ENCODE measurements around the gene ACCSL.
A peak's percentile ranks its signal among the peaks of the same experiment; 100 is the strongest.

ACCSL gene

GRCh38 chr11:44051171-44051570 lies 3.4 kb downstream of the ACCSL start:
- TF ChIP-seq CTCF (IDR thresholded peaks at IDR 0.05; ENCODE audit: insufficient read depth, low read length, missing control alignments), result no peak
- ChIA-PET POLR2A (no interaction called here), CTCF (no interaction called here)
- no peak overlapping the region for H3K4me3 ChIP-seq (ENCODE audit: low read depth, low read length)
- DNase-seq (ENCODE audit: low read depth, low spot score), result no peak

DNA sequence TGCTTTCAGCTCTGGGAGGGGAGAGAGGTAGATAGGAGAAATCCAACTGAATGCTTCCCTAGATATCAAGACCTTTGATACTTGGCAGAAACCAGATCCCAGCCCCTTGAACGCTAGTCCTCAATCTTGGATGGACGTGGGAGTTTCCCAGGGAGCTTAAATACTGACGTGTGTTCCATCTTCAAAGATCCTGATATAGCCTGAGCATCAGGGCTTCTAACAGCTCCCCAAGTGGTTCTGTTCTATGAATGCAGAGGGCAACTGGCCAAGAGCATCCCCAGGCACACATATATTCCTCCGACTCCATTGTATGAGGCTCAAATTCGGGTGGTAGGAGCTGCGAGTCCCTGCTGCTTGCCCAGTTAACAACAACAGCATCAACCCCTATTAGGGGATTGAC lies 9.6 kb downstream of the ACCSL start:
- CTCF ChIA-PET, result interaction anchor here (0.8 to 3.4 kb wide), 5 partner anchors 9 to 167 kb away, joined by 3 to 17 read pairs (median 6); partner anchors contain the start of gene ACCS
- DNase-seq (ENCODE audit: low read depth, low spot score), result no peak
- POLR2A ChIA-PET, result no interaction called here
- no peak for TF ChIP-seq CTCF (IDR thresholded peaks at IDR 0.05; ENCODE audit: insufficient read depth, low read length, missing control alignments)
- H3K4me3 ChIP-seq (ENCODE audit: low read depth, low read length), result no peak overlapping the region

DNA sequence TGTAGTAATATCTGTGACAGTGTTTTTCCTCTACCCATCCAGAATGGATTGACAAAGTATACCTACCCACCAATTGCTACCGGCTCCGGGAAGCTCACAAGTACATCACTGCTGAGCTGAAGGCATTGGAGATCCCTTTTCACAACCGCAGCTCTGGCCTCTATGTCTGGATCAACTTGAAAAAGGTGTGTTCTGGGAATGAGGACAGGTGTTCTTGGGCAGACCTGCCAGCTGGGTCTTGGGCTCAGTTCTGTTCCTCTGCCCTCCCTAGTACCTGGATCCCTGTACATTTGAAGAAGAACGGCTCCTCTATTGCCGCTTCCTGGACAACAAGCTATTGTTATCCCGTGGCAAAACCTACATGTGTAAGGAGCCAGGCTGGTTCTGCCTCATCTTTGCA lies 10.5 kb downstream of the ACCSL start:
- ChIA-PET POLR2A (no interaction called here), CTCF (interaction anchor here (1.0 to 3.4 kb wide), 3 partner anchors 15 to 168 kb away, joined by 3 to 17 read pairs (median 3); partner anchors contain the start of gene EXT2)
- DNase-seq (ENCODE audit: low read depth, low spot score), result no peak
- no peak overlapping the region for H3K4me3 ChIP-seq (ENCODE audit: low read depth, low read length)
- no peak for TF ChIP-seq CTCF (IDR thresholded peaks at IDR 0.05; ENCODE audit: insufficient read depth, low read length, missing control alignments)

DNA sequence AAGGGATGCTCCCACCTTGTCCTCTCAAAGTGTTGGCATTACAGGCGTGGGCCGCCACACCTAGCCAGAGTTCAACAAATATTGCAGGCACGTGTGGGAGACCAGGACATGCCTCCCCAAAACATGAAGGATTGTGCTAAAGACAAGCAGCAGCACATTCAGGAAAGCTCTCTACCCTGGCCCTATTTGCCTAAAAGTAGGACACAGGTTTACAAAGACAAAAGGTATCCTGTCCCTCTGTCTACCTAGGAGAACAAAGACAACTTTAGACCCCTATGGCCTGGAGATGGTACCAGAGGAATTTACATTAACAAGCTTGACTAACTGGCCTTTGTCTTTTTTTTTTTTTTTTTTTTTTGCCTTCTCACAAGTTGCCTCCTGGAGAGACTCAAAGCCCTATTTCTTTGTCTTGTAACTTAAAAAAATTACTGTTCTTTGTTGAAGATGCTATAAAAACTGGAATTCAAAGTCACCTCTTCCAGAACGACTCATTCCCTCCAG lies 17.4 kb downstream of the ACCSL start:
- H3K4me3 ChIP-seq (ENCODE audit: low read depth, low read length), result no peak overlapping the region
- ChIA-PET CTCF (interaction anchor here (0.6 to 17.6 kb wide), 8 partner anchors 9 to 175 kb away, joined by 3 to 217 read pairs (median 4); partner anchors contain the start of gene EXT2), POLR2A (no interaction called here)
- DNase-seq (ENCODE audit: low read depth, low spot score), result no peak
- TF ChIP-seq CTCF (IDR thresholded peaks at IDR 0.05; ENCODE audit: insufficient read depth, low read length, missing control alignments), result no peak

DNA sequence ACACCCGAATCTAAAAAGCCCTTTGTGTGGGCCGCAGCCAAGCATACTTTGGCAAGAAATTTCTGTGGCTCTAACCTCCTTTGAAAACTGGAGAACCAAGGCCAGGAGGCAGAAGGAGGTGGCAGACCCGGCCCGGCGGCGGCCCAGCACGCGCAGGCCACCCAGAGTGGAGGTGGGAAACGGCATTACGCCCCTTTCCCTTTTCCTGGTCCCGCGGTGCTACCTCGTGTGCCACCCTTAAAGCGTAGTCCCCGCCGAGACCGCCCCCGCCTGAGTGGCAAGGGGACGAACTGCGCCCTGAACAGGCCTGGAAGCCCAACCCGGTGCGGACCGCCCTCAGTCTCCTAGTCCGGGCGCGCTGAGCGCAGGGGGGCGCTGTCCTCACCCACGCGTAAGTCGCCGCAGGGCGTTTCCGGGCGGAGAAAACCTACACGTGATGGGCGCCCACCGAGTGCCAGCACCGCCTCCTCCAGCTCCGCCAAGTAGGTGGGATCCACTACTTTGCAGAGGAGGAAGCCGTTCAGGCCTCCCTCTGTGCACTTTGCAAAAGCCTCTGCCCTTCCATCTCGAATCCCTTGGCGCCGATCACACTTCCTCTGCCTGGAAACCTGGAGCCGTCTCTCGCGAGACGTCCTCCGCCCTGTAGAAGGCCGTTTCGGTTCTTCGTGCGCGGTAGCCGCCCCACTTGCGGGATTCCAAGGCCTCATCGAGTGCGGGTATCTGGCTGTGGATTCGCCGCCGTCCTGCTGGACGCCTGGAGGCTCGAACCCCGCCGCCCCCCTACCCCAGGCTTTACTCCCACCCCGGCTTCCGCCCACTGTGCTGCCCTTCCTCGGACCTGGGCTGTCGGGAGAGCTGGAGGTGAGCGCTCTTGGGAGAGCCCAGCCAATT lies 18.3 kb downstream of the ACCSL start, which contains the start of gene ACCS:
ACCS (plus strand) TSS at position 430 of the 891 bp plus-strand sequence. CDS start 1,358 bp downstream, outside the sequence.
- H3K4me3 ChIP-seq (ENCODE audit: low read depth, low read length), result peak within 1 kb of the TSS; percentile 64
- peak; percentile 91 for TF ChIP-seq CTCF (IDR thresholded peaks at IDR 0.05; ENCODE audit: insufficient read depth, low read length, missing control alignments)
- peak; percentile 50 for DNase-seq (ENCODE audit: low read depth, low spot score)
- POLR2A ChIA-PET, result no interaction called here
- CTCF ChIA-PET, result interaction anchor here (0.6 to 17.6 kb wide), 14 partner anchors 9 to 240 kb away, joined by 3 to 217 read pairs (median 4); partner anchors contain the start of gene EXT2

- no peak for DNase-seq (ENCODE audit: low read depth, low spot score)
- POLR2A ChIA-PET, result no interaction called here
- peak overlapping the region; percentile 64 for H3K4me3 ChIP-seq (ENCODE audit: low read depth, low read length)
- CTCF ChIA-PET, result interaction anchor here (0.6 to 17.6 kb wide), 14 partner anchors 8 to 241 kb away, joined by 3 to 217 read pairs (median 4); partner anchors contain the start of gene EXT2
- TF ChIP-seq CTCF (IDR thresholded peaks at IDR 0.05; ENCODE audit: insufficient read depth, low read length, missing control alignments), result no peak
These were observed 19.0 kb downstream of the ACCSL start for GRCh38 chr11:44066732-44067141.
